ENCODE results near the gene PDE4B.

- TF ChIP-seq CTCF (IDR thresholded peaks at IDR 0.05; ENCODE audit: low read depth, low read length) (no peak), EZH2phosphoT487 (IDR thresholded peaks at IDR 0.05; ENCODE audit: low read depth) (no peak)
Measured at GRCh38 chr1:66088787-66089186, 296.1 kb downstream of the PDE4B start.
